ENCODE data around the gene FBXL14. TPM values are rescaled to one million over a fixed set of nuclear protein-coding genes. Genes with fewer than 3 reads are reported as not detected.

FBXL14 gene
- total and polyA plus RNA-seq, 7 donors, result 2.9 to 13.8 (median 5.2) TPM

DNA sequence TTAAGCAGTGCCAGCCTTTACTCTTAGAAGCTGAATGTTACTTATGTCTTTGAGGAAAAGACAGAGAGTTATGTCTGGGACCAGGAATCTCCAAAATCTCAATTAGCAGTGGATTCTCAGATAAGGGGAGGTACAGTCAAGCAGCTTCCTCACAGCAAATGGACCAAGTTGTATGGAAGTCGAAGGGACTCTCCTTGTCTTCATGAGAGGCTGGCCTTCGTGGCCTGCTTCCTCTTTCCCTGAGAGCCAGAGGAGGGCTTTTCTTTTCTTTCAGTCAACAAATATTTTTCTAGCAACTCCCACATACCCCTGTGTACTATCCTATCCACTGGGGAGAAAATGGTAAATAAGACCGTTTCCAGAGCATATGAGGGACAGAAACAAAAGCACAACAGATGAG lies 28.0 kb upstream of the FBXL14 start:
- Histone ChIP-seq H3K27me3 (ENCODE audit: insufficient read depth in 3 of 3, low read length in 2 of 3) (peaks cover 0 to under 1% (median 0%) of the 10 kb centered on the region in 3 donors), H3K36me3 (ENCODE audit: insufficient read depth in 1 of 2, low read depth in 1 of 2) (no peaks in the 10 kb centered on the region), H3K9me3 (no peaks in the 10 kb centered on the region), H3K4me1 (no peaks in the 10 kb centered on the region), H3K4me3 (no peak overlapping the region), H3K27ac (no peak overlapping the region)
- TF ChIP-seq, protein P1, sequence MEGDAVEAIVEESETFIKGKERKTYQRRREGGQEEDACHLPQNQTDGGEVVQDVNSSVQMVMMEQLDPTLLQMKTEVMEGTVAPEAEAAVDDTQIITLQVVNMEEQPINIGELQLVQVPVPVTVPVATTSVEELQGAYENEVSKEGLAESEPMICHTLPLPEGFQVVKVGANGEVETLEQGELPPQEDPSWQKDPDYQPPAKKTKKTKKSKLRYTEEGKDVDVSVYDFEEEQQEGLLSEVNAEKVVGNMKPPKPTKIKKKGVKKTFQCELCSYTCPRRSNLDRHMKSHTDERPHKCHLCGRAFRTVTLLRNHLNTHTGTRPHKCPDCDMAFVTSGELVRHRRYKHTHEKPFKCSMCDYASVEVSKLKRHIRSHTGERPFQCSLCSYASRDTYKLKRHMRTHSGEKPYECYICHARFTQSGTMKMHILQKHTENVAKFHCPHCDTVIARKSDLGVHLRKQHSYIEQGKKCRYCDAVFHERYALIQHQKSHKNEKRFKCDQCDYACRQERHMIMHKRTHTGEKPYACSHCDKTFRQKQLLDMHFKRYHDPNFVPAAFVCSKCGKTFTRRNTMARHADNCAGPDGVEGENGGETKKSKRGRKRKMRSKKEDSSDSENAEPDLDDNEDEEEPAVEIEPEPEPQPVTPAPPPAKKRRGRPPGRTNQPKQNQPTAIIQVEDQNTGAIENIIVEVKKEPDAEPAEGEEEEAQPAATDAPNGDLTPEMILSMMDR (IDR thresholded peaks at IDR 0.05), result no peak
- intact Hi-C loops (cut with DNase I), result no loop called here
- ATAC-seq (no peak), DNase-seq (no peak)
- WGBS, 3 donors, result 75 to 81% (median 78%) methylated on average over 3 of the region's 3 CpGs

DNA sequence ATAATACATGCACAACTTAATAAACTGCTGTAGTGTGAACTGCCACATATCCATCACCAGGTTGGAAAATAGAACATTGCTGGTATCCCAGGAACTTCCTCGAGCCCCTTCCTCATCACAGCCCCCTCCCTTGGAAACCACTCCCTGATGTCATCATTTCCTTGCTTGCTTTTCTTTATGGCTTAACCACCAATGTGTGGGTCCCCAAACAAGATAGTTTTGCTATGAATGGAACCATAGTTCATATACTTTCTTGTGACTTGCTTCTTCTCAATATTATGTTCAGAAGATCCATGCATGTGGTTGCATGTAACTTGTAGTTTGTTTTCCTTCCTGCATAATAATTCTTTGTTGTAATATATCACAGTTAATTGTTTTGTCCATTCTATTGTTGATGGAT lies 25.7 kb upstream of the FBXL14 start:
- intact Hi-C loops (cut with DNase I), result no loop called here
- Histone ChIP-seq H3K27me3 (ENCODE audit: insufficient read depth in 3 of 3, low read length in 2 of 3) (no peaks in the 10 kb centered on the region), H3K9me3 (no peaks in the 10 kb centered on the region), H3K27ac (no peak overlapping the region), H3K4me1 (no peaks in the 10 kb centered on the region), H3K36me3 (ENCODE audit: insufficient read depth in 1 of 2, low read depth in 1 of 2) (no peaks in the 10 kb centered on the region), H3K4me3 (no peak overlapping the region)
- 59 to 75% (median 59%) methylated on average over 1 of the region's 1 CpG for WGBS, 3 donors
- ATAC-seq (no peak), DNase-seq (no peak)
- TF ChIP-seq, protein P1 (IDR thresholded peaks at IDR 0.05), result no peak

DNA sequence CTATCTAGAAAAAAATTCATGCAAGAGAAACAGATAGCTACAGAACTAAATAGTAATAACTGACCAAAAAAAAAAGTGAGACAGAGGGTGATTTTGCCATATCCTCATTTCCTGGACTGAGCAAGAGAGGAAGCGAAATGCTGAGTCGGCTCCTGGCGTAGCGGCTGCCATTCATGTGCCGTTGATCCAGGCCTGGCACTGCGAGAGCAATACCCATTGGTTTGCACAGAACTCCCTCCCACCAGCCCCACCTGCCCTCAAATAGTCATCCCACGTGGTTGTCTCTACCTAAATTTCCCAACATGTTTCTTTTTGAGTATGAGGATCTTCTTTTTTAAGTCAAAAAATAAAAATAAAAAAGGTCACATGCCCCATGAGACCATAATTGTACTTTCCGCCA lies 25.2 kb upstream of the FBXL14 start:
- Histone ChIP-seq H3K36me3 (ENCODE audit: insufficient read depth in 1 of 2, low read depth in 1 of 2) (no peaks in the 10 kb centered on the region), H3K4me3 (no peak overlapping the region), H3K27me3 (ENCODE audit: insufficient read depth in 3 of 3, low read length in 2 of 3) (no peaks in the 10 kb centered on the region), H3K27ac (no peak overlapping the region), H3K9me3 (no peaks in the 10 kb centered on the region), H3K4me1 (no peaks in the 10 kb centered on the region)
- TF ChIP-seq, protein P1 (IDR thresholded peaks at IDR 0.05), result no peak
- peak in 1 of 2 donors; percentile 45 for DNase-seq
- intact Hi-C loops (cut with DNase I), result no loop called here
- peak in 1 of 4 donors; percentile 27 for ATAC-seq
- WGBS, 3 donors, result 44 to 70% (median 61%) methylated on average over 8 of the region's 8 CpGs

DNA sequence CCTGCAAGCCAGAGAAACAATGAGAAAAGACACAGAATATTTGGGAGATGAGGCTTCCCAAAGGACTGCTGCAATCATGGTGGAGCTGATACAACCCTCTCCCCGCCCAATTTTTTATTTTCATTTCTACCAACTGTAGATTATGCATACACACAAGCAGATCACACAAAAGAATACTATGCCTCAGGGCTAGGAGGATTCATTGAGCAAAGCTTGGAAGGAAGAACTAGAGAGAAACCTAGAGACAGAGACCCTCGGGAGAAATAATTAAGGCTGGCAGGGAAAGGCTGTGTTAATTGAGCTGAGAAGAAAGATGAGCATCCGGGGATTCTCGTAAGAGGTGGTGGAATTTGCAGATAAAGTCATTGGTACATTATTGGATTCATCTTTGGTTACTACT lies 24.8 kb upstream of the FBXL14 start:
- Histone ChIP-seq H3K27me3 (ENCODE audit: insufficient read depth in 3 of 3, low read length in 2 of 3) (no peaks in the 10 kb centered on the region), H3K36me3 (ENCODE audit: insufficient read depth in 1 of 2, low read depth in 1 of 2) (no peaks in the 10 kb centered on the region), H3K4me1 (no peaks in the 10 kb centered on the region), H3K27ac (no peak overlapping the region), H3K4me3 (no peak overlapping the region), H3K9me3 (no peaks in the 10 kb centered on the region)
- intact Hi-C loops (cut with DNase I), result no loop called here
- DNase-seq, result no peak
- no peak for ATAC-seq
- WGBS, 3 donors, result 70 to 72% (median 71%) methylated on average over 4 of the region's 4 CpGs
- TF ChIP-seq, protein P1 (IDR thresholded peaks at IDR 0.05), result no peak

DNA sequence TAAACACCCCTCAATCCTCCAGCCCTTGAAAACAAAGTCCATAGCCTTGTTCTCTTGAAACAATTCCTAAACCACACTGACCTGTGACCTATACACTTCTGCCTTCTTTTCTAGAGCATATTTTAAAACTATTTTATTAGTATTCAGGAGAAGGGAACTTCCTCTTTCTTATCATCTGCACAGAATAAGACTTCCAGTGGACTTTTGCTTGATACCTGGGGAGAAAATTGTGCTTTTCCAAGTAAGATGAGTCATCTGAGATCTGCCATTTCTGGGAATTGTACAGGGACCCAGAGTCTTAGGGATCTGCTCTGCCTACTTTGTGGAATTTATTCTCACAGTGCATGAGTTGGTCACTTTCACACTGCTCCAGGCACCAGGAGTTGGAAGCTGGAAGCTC lies 24.1 kb upstream of the FBXL14 start:
- no peaks in the 10 kb centered on the region for H3K4me1 ChIP-seq
- H3K9me3 ChIP-seq, result no peaks in the 10 kb centered on the region
- intact Hi-C loops (cut with DNase I), result no loop called here
- H3K4me3 ChIP-seq, result no peak overlapping the region
- H3K27ac ChIP-seq, result no peak overlapping the region
- TF ChIP-seq, protein P1 (IDR thresholded peaks at IDR 0.05), result no peak
- H3K27me3 ChIP-seq (ENCODE audit: insufficient read depth in 3 of 3, low read length in 2 of 3), result no peaks in the 10 kb centered on the region
- DNase-seq, result no peak
- no peak for ATAC-seq
- no peaks in the 10 kb centered on the region for H3K36me3 ChIP-seq (ENCODE audit: insufficient read depth in 1 of 2, low read depth in 1 of 2)

Measured in psoas muscle (tissue), 8 donors.